GM18498 (cell line): ENCODE results near the gene IL1A.

Experiments used
- ATAC-seq: cut with Tn5 transposase; IDR thresholded peaks from one replicate; pipeline ENCODE4 v1.9.1; 2021; ENCODE audit warnings: mild to moderate bottlenecking, moderate library complexity; ENCODE audit not compliant: unreplicated experiment

Gene IL1A

DNA sequence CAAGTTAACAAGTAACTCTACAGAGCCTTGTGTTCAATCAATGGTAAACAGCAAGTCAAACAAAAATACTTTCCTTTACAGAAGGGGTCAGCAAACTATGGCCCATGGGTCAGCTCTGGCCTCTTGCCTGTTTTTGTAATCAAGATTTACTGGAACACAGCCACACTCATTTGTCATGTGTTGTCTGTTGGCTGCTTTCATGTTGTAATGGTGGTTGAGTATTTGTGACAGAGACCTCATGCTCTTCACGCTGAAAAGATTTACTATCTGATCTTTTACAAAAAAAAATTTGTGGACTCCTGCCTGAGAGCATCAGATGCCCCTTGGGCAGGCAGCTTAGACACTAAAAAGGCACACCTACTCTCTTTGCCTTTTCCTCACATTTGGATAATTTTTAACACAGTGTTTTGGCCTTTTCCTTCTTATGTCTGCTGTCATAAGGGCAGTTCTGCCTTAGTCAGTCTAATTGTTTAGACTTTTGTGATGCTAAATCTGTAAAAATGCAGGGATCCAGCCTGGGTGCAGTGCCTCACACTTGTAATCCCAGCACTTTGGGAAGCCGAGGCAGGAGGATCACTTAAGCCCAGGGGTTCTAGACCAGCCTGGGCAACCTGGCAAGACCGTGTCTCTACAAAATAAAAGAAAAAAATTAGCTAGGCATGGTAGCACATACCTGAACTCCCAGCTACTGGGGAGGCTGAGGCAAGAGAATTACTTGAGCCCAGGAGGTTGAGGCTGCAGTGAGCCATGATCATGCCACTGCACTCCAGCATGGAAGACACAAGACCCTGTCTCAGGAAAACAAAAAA lies 34.0 kb upstream of the IL1A start:
- ATAC-seq = no peak

DNA sequence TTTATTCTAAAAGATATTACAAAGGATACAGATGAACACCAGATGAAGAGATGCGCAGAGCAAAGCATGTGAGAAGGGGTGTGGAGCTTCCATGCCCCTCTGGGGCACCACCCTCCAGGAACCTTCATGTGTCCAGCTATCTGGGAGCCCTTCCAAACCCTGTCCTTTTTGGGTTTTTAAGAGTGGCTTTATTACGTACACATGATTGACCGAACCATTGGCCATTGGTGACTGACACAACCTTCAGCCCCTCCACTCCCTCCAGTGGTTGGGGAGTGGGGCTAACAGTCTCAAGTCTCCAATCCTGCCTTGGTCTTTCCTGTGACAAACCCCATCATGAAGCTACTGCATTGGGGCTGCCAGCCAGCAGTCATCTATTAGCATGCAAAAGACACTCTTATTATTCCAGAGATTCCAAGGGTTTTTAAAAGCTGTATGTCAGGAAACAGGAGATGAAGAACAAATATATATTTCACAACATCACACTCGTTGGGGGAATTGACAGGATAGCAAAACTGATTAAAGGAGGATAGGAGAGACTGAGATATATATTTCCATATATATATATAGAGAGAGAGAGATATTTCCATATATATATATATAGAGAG lies 32.9 kb upstream of the IL1A start:
- ATAC-seq = no peak

DNA sequence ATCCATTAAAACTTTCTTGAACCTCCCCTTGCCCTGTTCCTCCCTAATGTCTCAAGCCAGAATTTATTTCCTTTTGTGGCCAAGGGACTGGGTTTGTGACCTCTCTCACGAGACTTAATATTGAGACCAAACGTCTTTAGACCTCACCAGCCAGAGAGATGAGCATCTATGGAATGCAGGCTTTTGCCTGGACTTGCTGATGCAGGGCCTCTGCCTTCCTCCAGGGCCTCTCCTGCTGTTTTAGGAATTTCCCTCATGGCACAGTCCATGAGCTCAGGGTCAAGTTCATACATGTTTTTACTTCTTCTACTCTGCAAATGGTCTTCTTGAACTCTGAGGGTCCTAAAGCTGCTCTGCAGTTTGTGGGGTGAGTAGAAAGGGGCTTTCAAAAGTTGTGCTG lies 30.0 kb upstream of the IL1A start:
- no peak for ATAC-seq

DNA sequence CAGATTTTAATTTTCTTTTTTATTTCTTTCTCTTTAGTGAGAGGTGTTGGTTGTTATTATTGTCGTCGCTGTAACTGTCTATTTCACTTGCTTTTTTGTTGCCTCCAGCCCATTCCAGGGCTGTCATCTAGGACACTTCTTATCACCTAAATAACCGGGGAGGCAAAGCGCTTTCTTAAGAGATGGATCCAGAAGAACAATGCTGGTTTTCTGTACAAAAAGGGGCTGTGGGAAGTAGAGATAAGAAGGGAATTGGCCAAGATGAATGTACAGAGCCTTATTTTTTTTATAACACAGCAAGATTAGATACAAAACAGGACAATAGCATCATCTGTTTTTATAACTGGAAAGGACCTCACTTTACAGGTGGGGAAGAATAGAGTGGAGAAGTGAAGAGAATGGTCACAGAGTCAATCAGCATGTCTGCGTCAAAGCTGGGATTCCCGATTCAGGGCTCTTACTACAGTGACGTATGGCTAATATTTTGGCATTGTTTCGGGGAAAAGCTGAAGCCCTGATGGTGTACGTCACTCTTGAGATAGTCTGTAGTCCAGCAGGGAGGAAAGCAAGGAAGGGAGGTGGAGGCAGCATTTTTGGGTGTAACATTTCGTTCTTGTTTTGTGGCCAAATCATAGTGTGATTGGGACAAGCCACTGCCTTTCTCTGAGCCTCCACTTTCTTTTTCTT lies 29.1 kb upstream of the IL1A start:
- ATAC-seq = no peak

DNA sequence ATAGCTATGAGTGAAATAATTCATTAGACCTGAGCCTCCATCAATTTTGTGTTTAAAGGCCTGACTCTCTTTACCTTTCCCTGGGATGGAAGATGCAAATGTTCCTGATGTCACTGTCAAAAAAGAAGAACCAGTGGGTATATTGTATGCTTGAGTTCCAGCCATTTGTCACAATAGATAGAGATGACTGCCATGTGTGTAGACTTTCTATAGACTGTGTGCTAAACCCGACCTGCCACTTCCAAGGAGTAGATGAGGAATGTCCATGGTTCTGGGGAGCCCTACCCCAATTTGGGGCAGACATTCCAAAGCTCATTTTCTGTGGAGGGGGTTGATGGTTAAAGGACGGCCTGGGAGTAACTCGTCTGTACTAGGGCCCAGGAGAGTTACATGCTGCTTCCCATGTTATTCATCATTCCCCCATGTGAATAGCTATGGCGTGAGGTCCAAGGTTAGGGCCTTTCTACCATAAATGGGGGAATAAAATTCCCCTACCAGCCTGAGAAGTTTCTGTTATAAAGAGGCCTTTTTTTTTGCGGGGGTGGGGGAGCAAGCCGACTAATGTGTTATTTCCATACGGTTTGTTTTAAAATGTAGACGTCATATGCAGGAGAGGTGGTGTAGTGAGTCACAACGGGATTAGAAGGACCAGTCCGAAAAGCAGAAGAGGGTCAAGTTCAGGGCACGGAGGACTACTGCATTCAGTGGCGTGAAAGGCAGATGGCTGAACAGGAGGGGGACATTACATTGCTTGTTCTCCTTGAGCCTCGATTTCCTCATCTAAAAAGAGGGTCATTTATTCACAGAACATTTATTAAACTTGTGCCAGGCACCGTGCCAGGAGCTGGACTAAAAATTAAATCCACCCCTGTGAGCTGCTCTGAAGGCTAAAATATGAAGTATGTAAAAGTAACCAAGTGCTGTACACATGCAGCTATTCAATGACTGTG lies 28.3 kb upstream of the IL1A start:
- no peak for ATAC-seq

DNA sequence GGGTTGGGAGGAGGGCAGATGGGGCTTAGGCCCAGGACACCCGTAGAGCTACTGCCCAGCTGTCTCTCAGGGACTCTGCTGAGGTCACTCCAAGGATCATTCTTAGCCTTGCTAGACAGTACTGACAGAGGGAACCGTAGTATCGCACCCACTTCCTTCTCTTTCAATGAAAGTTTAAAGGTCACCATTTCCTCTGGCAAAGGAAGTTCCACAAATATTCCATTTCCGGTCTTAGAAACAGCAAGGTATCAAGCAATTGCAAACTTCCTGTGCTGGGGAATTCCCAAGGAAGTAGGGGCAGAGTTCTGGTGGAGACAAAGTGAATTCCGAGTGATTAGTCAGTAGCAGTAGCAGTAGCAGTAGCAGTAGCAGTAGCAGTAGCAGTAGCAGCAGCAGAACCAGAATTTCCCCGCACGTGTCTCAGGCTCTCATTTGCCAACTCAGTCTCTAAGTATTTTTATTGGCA lies 27.6 kb upstream of the IL1A start:
- no peak for ATAC-seq

DNA sequence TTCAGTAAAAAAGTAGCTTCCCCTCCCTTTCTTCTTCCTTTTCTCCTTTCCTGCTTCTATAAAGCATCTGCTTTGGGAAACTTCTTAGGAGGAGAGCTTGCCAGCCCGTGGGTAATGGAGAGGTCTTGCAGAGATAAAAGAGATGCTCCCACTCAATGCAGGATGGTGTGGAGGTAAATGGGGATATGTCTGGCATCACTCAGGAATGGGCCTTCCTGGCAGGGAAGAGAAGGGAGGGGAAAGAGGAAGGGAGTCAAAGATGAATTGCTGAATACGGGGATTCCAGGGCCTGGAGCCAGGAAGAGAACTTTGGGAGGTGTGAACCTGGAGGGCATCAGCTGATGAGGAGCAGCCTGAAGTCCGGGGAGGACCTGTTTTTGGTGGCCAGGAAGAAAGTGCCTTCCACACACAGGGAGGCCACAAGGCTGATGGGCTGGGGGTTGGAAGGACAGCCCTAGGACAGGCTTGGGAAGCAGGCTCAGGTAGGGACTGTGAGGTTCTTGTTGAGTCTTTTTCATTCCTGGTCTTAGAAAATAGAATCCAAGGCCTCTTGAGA lies 27.1 kb upstream of the IL1A start:
- ATAC-seq = no peak

DNA sequence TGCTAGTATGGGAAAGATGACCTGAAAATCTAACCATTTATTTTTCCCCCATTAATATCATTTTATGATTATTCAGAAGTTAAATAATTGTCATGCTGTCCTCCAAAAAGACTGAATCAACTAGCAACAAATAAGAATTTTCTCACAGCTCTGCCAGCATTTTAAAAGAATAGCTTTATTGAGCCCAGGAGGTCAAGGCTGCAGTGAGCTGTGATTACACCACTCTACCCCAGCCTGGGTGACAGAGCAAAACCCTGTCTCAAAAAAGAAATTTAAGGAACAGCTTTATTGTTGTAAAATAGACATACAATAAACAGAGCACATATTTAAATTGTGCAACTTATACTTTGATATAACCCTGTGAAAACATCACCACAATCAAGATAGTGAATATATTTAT lies 24.8 kb upstream of the IL1A start:
- ATAC-seq = no peak

DNA sequence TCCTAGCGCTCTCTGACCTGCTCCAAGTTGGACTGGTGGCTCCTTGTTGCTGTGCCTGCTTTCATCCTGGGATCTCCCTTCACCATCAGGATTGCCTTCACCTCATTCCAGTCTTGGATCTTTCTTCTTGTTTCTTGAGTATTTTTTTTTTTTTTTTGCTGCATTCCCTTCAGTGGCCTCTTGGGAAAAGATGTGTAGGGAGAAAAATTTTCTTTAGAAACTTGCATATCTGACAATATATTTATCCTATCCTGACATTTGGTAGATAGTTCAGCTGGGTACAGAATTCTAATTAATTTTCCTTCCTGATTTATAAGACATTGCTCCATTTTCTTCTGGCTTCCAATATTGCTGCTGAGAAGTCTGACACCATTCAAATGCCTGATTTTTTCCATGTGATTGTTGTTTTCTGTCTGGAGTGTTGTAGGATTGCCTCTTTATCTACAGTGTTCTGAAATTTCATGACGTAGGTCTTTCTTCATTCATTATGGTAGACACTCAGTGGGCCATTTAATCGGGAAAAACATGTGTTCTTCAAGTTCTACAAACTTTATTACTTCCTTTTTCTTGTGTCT lies 23.0 kb upstream of the IL1A start:
- ATAC-seq = no peak

DNA sequence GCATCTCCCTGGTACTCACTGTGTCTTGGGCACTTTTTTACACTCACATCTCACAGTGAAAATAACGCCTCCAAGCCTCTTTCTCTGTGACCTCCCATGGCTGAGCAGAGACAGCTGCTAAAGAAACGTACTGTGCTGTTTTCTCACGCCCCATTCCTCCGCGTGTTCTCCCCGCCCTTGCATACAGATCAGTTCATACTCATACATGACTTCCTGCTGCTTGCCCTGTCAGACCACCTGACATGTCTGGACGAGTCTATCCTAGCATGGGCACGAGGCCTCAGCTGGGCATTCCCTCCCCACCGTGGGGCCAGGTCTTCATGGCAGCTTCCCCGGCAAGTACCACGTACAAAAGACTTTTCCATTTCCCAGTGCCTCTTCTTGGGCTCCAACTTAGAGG lies 21.2 kb upstream of the IL1A start:
- no peak for ATAC-seq

DNA sequence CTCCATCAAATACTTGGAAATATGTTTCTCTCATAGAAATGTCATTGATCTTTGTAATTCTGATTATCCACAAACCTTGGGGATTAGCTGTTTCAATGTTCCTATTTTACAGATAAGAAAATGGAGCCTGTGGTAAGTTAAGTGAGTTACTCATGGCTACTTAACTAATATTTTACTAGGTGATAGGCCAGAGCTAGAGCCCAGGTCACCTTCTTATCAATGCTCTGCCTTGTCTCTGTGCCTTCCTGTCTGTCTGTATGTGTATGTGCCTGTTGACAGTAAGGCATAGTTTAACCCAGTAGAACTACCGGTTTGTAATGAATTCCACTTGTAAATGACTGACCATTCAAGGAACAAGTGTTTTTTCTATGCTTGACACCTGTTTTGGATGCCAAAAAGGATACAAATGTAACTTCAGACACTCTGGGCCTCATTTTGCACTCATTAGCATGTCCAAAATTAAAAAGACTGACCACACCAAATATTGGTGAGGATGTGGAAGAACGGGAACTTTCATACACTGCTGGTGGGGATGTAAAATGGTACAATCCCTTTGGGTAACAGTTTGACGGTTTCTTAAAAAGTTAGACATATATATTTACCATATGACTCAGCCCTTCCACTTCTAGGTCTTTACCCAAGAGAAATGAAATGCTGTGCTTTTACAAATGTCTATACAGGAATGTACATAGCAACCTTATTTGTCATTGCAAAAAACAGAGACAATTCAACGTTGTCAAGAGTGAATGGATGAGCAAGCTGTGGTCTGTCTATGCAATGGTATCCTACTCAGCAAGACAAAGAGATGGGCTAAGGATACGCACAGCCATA lies 19.6 kb upstream of the IL1A start:
- ATAC-seq = no peak

DNA sequence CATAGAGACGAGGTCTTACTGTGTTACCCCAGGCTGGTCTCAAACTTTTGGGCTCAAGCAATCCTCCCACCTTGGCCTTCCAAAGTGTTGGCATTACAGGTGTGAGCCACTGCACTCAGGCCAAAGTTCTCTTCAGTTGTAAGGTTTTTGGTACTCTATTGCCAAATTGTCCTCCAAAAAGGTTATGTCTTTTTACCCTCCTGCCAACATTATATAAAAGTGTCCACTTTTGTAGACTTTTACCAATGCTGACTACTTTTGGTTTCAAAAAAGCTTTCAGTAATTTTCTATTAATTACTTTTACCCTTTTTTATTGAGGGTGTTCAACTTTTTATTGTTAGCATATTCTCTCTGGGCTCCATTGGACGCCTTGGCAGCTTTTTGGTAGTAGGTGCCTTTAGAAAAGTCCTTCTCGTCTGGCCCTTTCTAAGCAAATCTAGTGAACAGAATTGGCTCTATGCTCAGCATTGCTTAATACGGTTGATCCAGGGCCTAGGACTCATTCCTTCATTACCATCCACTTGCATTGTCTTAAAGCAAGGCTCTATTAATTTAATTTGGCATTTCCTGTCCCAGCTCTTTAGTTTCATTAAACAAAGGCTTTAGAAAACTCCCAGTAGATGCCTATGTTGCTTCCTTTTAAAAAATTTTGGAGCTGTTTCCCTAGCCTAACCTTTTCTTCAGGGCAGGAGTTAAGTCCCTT lies 16.7 kb upstream of the IL1A start:
- ATAC-seq = no peak

DNA sequence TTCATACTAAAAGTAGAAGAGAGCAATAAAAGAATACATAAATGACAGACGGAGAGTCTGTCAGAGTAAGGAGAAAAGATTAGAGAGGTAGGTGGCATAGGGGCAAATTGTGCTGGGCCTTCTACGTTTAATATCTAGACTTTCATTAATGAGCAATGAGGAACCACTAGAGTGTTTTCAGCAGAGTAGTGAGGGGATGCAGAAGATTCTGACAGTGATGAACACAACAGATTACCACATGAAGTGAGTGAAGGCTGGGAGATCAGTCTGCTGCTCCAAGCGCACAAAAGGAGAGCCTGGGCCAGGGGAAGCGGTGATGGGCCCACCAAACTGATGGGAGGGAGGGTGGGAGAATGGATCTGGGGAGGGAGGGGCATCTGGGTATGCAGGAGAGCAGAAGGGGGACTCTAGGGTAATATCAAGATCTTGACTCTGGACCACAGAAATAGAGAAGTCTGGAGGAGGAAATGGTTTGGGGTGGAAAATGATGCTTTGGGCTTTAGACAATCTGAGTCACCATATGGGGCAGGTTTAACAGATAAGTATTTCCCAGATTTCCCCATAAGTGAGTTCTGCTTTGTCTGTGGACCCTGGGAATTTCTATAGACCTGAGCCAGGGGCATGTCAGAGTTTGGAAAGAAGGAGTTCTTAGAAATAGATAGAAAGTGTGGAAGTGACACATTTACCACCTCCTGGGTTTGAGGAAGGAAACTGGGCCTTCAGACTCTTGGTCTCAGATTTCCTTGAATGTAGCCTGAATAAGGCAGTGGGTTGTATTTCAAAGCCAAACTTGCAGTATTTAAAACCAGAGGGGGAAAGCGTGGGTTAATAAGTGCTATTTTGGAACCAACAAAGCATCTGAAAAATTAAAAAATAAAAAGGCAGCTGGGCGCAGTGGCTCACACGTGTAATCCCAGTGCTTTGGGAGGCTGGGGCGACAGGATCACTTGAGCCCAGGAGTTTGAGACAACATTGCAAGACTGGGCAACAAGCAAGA lies 15.0 kb upstream of the IL1A start:
- ATAC-seq = no peak

DNA sequence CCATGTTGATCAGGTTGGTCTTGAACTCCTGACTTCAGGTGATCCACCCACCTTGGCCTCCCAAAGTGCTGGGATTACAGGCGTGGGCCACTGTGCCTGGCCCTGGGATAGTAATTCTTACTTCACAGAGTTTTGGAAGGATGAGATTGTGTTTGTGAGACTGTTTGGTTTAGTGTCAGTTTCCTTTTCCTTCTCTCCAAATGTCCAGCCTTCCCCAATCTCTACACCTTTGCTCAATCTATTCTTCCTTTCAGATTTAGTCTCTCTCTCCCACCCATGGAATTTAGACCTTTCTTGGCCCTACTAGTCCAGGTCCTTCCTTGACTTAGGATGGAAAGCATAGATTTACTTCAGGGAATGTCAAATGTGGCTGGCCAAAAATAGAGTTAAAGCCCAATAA lies 12.2 kb upstream of the IL1A start:
- ATAC-seq = no peak

DNA sequence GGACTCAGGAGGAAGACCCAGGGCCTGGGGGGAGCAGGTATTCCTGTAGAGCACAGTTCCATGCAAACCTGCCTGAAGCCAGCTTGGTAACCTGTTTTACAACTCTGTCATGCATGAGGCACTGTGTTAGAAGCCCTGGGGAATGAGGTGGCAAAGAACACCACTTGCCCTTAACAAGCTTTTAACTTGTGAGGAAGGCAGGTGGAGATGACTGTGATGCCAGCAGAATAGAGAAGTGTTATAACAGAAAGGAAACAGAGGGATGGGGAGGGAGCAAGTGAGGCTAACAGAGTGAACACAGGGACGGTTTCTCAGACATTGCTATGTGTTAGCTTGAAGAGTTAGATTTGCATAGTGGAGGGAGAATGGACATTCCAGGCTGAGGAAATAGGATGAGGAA lies 11.5 kb upstream of the IL1A start:
- no peak for ATAC-seq

DNA sequence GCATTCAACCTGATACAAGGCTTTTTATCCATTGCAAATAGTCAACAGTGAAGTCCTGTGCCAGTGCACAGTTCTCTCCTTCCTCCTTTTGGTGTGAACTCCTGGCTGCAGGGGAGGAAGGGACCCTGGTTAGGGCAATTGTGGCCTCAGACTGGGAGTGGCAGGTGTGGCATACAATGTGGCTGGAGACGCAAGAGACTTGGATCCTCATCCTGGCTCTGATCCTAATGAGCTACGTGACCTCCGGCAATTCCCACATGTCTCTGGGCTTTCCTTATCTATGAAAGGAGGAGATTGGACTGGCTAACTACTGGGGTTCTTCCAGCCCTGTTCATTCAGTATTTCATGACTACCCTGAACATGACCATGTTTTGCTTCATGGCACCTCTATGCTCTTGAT lies 10.5 kb upstream of the IL1A start:
- no peak for ATAC-seq

DNA sequence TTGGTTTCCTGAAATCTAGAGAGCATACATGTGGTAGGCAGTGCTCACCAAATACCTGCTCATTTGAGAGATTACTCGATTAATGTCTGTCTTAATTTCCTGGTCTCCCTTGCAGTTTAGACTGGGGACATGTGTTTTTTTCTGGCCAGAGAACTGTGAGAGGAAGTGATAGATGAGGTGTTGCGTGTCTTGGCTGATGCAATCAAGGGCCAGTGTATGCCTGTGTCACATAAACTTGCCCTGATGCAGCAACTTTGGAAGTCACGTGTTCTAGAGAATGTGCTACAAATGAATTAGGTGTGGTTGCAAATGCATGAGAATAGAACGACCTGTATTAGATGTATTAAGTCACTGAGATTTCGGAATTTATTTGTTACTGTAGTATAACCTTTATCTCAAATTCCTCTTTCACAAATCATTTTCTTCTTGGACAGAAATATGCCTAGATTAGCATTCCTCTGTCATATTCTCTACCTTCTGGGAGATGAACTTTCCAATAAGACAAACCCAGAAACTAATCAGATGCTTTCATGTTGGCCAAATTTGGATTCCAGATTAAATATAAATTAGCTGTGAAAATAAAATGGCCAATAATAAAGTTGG lies 9.9 kb upstream of the IL1A start:
- ATAC-seq = no peak
